ENCODE results near the gene GPX2. TPM values are rescaled to one million over a fixed set of nuclear protein-coding genes. Genes with fewer than 3 reads are reported as not detected.

GPX2 gene
- total RNA-seq, 1 experiment from 2014 or later: 188 TPM

DNA sequence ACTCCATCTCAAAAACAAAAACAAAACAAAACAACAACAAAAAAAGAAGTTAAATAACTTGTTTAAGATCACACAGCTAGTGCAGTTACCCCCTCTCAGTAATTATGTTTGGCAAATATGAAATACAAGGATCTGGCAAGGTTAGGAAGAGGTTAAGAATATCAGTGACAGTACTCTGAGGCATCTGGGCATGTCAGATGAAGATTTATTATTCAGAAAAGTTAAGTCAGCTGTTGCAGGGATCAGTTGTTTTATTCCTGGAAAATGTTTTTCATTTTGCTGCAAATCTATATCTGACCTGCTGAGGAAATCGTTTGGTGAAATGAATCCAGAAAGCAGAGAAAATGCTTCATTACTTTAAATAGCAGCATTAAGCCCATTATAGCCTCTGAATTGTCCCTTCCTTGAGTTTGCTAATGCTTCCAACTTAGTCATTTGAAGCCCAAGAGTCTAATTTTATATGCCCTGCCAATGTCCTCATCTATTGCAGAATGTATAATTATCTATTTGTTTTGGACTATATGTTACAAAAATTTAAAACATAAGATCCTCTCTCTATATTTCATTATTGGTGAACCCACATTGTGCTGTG lies 8.1 kb downstream of the GPX2 start:
- H3K4me3 Mint-ChIP-seq (ENCODE audit: low read depth, unreplicated experiment): no peak overlapping the region
- H3K4me1 Mint-ChIP-seq (ENCODE audit: low read depth, unreplicated experiment): peaks cover 32% of the 10 kb centered on the region
- TF ChIP-seq, protein P1, sequence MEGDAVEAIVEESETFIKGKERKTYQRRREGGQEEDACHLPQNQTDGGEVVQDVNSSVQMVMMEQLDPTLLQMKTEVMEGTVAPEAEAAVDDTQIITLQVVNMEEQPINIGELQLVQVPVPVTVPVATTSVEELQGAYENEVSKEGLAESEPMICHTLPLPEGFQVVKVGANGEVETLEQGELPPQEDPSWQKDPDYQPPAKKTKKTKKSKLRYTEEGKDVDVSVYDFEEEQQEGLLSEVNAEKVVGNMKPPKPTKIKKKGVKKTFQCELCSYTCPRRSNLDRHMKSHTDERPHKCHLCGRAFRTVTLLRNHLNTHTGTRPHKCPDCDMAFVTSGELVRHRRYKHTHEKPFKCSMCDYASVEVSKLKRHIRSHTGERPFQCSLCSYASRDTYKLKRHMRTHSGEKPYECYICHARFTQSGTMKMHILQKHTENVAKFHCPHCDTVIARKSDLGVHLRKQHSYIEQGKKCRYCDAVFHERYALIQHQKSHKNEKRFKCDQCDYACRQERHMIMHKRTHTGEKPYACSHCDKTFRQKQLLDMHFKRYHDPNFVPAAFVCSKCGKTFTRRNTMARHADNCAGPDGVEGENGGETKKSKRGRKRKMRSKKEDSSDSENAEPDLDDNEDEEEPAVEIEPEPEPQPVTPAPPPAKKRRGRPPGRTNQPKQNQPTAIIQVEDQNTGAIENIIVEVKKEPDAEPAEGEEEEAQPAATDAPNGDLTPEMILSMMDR (IDR thresholded peaks at IDR 0.05; ENCODE audit: unreplicated experiment): no peak
- no peaks in the 10 kb centered on the region for H3K9me3 Mint-ChIP-seq (ENCODE audit: low read depth, unreplicated experiment)
- no peak overlapping the region for H3K27ac Mint-ChIP-seq (ENCODE audit: unreplicated experiment)
- BruUV-seq (replicated peaks): no TSS peak
- peaks cover 32% of the 10 kb centered on the region for H3K36me3 Mint-ChIP-seq (ENCODE audit: insufficient read depth, unreplicated experiment)
- H3K27me3 Mint-ChIP-seq (ENCODE audit: unreplicated experiment): no peaks in the 10 kb centered on the region
- CTCF ChIA-PET: no interaction called here
- intact Hi-C loops (cut with micrococcal nuclease; ENCODE audit: unreplicated experiment): no loop called here
- no peak for DNase-seq

DNA sequence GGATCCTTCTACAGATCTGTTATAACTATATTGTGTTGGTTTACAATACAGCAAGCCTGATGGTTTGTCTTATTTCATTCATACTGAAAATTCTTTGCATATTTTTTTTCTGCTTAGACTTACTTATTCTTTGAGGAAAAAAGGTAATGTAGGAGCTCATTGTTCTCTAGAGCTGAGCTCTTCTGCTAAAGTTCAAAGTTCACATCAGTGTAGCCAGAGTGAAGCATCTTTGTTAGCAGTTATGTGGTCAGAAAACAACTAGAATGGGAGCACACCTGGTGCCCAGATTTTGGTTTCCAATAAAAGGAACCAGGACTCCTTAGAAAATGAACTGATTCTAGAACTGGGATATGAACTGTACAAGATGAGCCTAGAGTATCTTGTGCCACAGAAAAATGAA lies 10.3 kb downstream of the GPX2 start:
- TF ChIP-seq, protein P1 (IDR thresholded peaks at IDR 0.05; ENCODE audit: unreplicated experiment): no peak
- Mint-ChIP-seq H3K4me3 (ENCODE audit: low read depth, unreplicated experiment) (no peak overlapping the region), H3K9me3 (ENCODE audit: low read depth, unreplicated experiment) (no peaks in the 10 kb centered on the region), H3K27ac (ENCODE audit: unreplicated experiment) (no peak overlapping the region), H3K27me3 (ENCODE audit: unreplicated experiment) (no peaks in the 10 kb centered on the region), H3K4me1 (ENCODE audit: low read depth, unreplicated experiment) (peaks cover 10% of the 10 kb centered on the region), H3K36me3 (ENCODE audit: insufficient read depth, unreplicated experiment) (peaks cover 10% of the 10 kb centered on the region)
- CTCF ChIA-PET: no interaction called here
- intact Hi-C loops (cut with micrococcal nuclease; ENCODE audit: unreplicated experiment): no loop called here
- DNase-seq: no peak
- BruUV-seq (replicated peaks): no TSS peak

DNA sequence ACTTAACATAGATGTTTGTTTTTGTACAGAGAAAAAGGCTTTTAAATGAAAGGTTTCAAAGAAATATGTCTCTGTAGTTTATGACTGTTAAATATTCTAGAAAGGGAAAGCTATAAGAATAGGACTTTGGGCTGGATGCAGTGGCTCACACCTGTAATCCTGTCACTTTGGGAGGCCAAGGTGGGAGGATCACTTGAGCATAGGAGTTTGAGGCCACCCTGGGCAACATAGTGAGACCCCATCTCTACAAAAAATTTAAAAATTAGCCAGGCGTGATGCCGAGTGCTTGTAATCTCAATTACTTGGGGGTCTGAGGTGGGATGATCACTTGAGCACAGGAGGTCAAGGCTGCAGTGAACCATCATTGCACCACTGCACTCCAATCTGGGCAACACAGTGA lies 11.4 kb downstream of the GPX2 start:
- no peaks in the 10 kb centered on the region for H3K36me3 Mint-ChIP-seq (ENCODE audit: insufficient read depth, unreplicated experiment)
- DNase-seq: no peak
- H3K27me3 Mint-ChIP-seq (ENCODE audit: unreplicated experiment): no peaks in the 10 kb centered on the region
- H3K4me3 Mint-ChIP-seq (ENCODE audit: low read depth, unreplicated experiment): no peak overlapping the region
- no peaks in the 10 kb centered on the region for H3K9me3 Mint-ChIP-seq (ENCODE audit: low read depth, unreplicated experiment)
- CTCF ChIA-PET: no interaction called here
- no TSS peak for BruUV-seq (replicated peaks)
- H3K4me1 Mint-ChIP-seq (ENCODE audit: low read depth, unreplicated experiment): no peaks in the 10 kb centered on the region
- intact Hi-C loops (cut with micrococcal nuclease; ENCODE audit: unreplicated experiment): no loop called here
- no peak overlapping the region for H3K27ac Mint-ChIP-seq (ENCODE audit: unreplicated experiment)
- TF ChIP-seq, protein P1 (IDR thresholded peaks at IDR 0.05; ENCODE audit: unreplicated experiment): no peak

DNA sequence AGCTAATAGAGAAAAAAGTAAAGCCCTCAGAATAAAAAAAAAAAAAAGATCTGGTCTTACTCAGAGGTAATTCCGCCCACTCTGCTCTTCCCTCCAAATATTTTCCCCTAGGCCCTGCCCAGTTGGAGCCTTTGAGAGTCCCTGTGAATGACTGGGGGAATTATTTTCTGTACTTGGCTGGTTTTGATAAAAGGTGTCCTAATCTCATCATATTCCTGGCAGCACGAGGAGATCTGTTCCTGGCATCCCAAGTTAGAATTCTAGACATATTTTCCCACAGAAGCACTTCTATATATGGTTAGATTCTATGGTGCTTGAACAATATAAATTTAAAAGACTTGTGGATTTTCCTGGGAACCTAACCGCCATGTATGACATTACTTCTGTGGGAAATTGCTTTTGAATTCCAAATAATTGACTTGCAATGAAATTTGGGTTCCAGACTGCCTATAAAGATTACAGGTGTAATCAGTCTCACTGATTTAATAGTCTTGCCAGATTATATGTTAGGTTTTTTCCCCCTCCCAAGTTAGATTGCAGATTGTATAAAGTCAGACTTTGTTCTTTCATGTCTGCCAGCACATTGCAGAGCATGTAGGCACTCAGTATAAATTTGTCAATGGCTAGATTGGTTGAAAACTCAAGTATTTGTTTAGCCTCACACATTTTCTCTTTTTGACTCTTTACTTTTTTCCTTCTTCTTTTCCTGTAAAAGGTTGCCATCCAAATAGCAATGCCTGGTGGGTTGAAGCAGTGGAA lies 12.3 kb downstream of the GPX2 start:
- H3K9me3 Mint-ChIP-seq (ENCODE audit: low read depth, unreplicated experiment): no peaks in the 10 kb centered on the region
- TF ChIP-seq, protein P1 (IDR thresholded peaks at IDR 0.05; ENCODE audit: unreplicated experiment): no peak
- H3K27me3 Mint-ChIP-seq (ENCODE audit: unreplicated experiment): no peaks in the 10 kb centered on the region
- BruUV-seq (replicated peaks): no TSS peak
- no peak for DNase-seq
- no peak overlapping the region for H3K4me3 Mint-ChIP-seq (ENCODE audit: low read depth, unreplicated experiment)
- no peak overlapping the region for H3K27ac Mint-ChIP-seq (ENCODE audit: unreplicated experiment)
- CTCF ChIA-PET: no interaction called here
- H3K36me3 Mint-ChIP-seq (ENCODE audit: insufficient read depth, unreplicated experiment): no peaks in the 10 kb centered on the region
- intact Hi-C loops (cut with micrococcal nuclease; ENCODE audit: unreplicated experiment): no loop called here
- H3K4me1 Mint-ChIP-seq (ENCODE audit: low read depth, unreplicated experiment): no peaks in the 10 kb centered on the region
